CD4-positive, alpha-beta T cell (primary cell): ENCODE data around the gene RUNDC1. TPM values are rescaled to one million over a fixed set of nuclear protein-coding genes. Genes with fewer than 3 reads are reported as not detected.
"Not testable (repeated sequence)": the region's sequence is repeated elsewhere in the genome, so short reads cannot be mapped to it uniquely, and the experiment has no call there.

Experiments used
- ATAC-seq: fragments of 200-7000 bp; cut with Tn5 transposase; one replicate; pipeline ENCODE4 v1.10.0; 2022; ENCODE audit warnings: mild to moderate bottlenecking; ENCODE audit not compliant: poor library complexity
- CTCF ChIA-PET: fragments of 350-600 bp; sonication (Branson Sonifier 250); formaldehyde crosslinking; loops from one replicate; lab custom pipeline; 2021; ENCODE audit warnings: antibody characterized with exemption, inconsistent platforms; lab: Charles Lee
- POLR2A ChIA-PET: fragments of 350-600 bp; sonication (Branson Sonifier 250); formaldehyde crosslinking; loops from one replicate; lab custom pipeline; 2021; ENCODE audit warnings: antibody characterized with exemption, inconsistent platforms; lab: Charles Lee
- DNase-seq, 14 experiments: peaks; one replicate each; pipeline ENCODE4 v3.0.0-alpha.2; 2013 to 2020; ENCODE audit warnings: mixed read lengths in 2 of 14
- H3K27ac ChIP-seq, 2 donors: one replicate each; pipeline versions ENCODE4 v1.5.1 to v1.7.0; 2013; ENCODE audit warnings: low read length in 2 of 2, low read depth in 1 of 2, mild to moderate bottlenecking in 1 of 2
- H3K27me3 ChIP-seq, 2 experiments: 1 replicate in 1 of 2; 2 replicates in 1 of 2; pipeline versions ENCODE4 v1.6.1 to v1.7.0; 2013; ENCODE audit warnings: low read length in 2 of 2, control low read depth in 1 of 2, mild to moderate bottlenecking in 1 of 2, moderate library complexity in 1 of 2; ENCODE audit not compliant: insufficient read depth in 2 of 2, control insufficient read depth in 1 of 2
- H3K36me3 ChIP-seq: one replicate; pipeline ENCODE4 v1.6.1; 2013; ENCODE audit warnings: low read length, control low read depth; ENCODE audit not compliant: insufficient read depth
- H3K4me1 ChIP-seq: one replicate; pipeline ENCODE4 v1.6.1; 2013; ENCODE audit warnings: low read length, control low read depth; ENCODE audit not compliant: insufficient read depth
- H3K4me3 ChIP-seq: one replicate; pipeline ENCODE4 v1.5.1; 2013; ENCODE audit warnings: mild to moderate bottlenecking, low read length, moderate library complexity
- H3K9me3 ChIP-seq, 2 experiments: 1 replicate in 1 of 2; 2 replicates in 1 of 2; pipeline versions ENCODE4 v1.6.1 to v1.7.0; 2013; ENCODE audit warnings: low read length in 2 of 2, mild to moderate bottlenecking in 2 of 2, control low read depth in 1 of 2, moderate library complexity in 1 of 2; ENCODE audit not compliant: control insufficient read depth in 1 of 2, insufficient read depth in 1 of 2
- H3K27ac Mint-ChIP-seq: one replicate; pipeline ENCODE4 v1.8.0; 2020; ENCODE audit warnings: mixed read lengths
- H3K27me3 Mint-ChIP-seq: one replicate; pipeline ENCODE4 v1.8.0; 2021; ENCODE audit warnings: mixed read lengths
- H3K36me3 Mint-ChIP-seq: one replicate; pipeline ENCODE4 v1.8.0; 2021; ENCODE audit warnings: low read depth, mixed read lengths
- H3K4me1 Mint-ChIP-seq: one replicate; pipeline ENCODE4 v1.8.0; 2021; ENCODE audit warnings: low read depth, mixed read lengths
- H3K4me3 Mint-ChIP-seq: one replicate; pipeline ENCODE4 v1.8.0; 2020; ENCODE audit warnings: mild to moderate bottlenecking, mixed read lengths
- H3K9me3 Mint-ChIP-seq: one replicate; pipeline ENCODE4 v1.8.0; 2020; ENCODE audit warnings: mixed read lengths
- intact Hi-C, 2 experiments: fragments of 100-400 bp; cut with DNase I in 1 of 2; cut with micrococcal nuclease in 1 of 2; formaldehyde crosslinking; loops; one replicate each; pipeline versions ENCODE4 v1.15.1 to v1.9.0; 2023 to 2025; cut with DNase I, micrococcal nuclease
- total RNA-seq, 174 experiments: library from RNA in 2 of 174; stranded (reverse) in 2 of 174; gene quantifications; one replicate each; pipeline ENCODE4 v1.2.3 and lab custom pipeline; 2021 to 2026
- TF ChIP-seq, protein P1 (sequence below): fragments of 200-600 bp; IDR thresholded peaks from one replicate; pipeline ENCODE4 v1.8.0; 2022; ENCODE audit warnings: antibody characterized with exemption, mild to moderate bottlenecking

Gene RUNDC1
- total RNA-seq, 2 experiments from 2014 or later, result 11.6 to 11.7 TPM

DNA sequence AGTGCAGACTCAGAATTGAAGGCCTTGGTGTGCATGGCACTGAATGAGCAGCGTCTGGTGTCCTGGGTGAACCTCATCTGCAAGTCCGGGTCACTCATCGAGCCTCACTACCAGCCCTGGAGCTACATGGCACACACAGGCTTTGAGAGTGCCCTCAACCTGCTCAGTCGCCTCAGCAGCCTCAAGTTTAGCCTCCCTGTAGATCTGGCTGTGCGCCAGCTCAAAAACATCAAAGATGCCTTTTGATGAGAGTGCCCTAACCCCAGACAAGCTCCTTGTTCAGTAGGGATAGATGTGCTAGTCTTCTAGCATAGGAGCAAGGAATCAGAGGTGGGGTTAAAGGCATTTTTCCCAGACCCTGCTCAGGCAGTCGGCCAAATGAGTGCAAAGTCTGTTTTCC, 11.1 kb downstream of the RUNDC1 start:
- DNase-seq (no peak), ATAC-seq (no peak)
- Histone ChIP-seq H3K4me1 (no peaks in the 10 kb centered on the region), H3K4me3 (no peak overlapping the region), H3K9me3 (no peaks in the 10 kb centered on the region), H3K27me3 (no peaks in the 10 kb centered on the region), H3K27ac (no peak overlapping the region), H3K36me3 (peaks cover 63% of the 10 kb centered on the region)
- ChIA-PET CTCF (no interaction called here), POLR2A (no interaction called here)
- Mint-ChIP-seq H3K36me3 (peaks cover 62% of the 10 kb centered on the region), H3K4me3 (no peak overlapping the region), H3K9me3 (no peaks in the 10 kb centered on the region), H3K27ac (no peak overlapping the region), H3K27me3 (no peaks in the 10 kb centered on the region), H3K4me1 (no peaks in the 10 kb centered on the region)
- TF ChIP-seq, protein P1, sequence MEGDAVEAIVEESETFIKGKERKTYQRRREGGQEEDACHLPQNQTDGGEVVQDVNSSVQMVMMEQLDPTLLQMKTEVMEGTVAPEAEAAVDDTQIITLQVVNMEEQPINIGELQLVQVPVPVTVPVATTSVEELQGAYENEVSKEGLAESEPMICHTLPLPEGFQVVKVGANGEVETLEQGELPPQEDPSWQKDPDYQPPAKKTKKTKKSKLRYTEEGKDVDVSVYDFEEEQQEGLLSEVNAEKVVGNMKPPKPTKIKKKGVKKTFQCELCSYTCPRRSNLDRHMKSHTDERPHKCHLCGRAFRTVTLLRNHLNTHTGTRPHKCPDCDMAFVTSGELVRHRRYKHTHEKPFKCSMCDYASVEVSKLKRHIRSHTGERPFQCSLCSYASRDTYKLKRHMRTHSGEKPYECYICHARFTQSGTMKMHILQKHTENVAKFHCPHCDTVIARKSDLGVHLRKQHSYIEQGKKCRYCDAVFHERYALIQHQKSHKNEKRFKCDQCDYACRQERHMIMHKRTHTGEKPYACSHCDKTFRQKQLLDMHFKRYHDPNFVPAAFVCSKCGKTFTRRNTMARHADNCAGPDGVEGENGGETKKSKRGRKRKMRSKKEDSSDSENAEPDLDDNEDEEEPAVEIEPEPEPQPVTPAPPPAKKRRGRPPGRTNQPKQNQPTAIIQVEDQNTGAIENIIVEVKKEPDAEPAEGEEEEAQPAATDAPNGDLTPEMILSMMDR, result no peak
- intact Hi-C loops, result loop anchor here (10.0 kb wide), 2 partner anchors 493 to 1023 kb away; partner anchors contain the start of genes DHX8 (in 1 of the 2) and TMEM101 (in 1 of the 2)

GRCh38 chr17:42992872-42993271, 12.5 kb downstream of the RUNDC1 start:
- H3K36me3 ChIP-seq, result peaks cover 51% of the 10 kb centered on the region
- TF ChIP-seq, protein P1, result no peak
- no peak overlapping the region for H3K4me3 ChIP-seq
- Mint-ChIP-seq H3K4me1 (peaks cover 3% of the 10 kb centered on the region), H3K27me3 (no peaks in the 10 kb centered on the region), H3K36me3 (peaks cover 50% of the 10 kb centered on the region), H3K27ac (no peak overlapping the region), H3K4me3 (no peak overlapping the region), H3K9me3 (no peaks in the 10 kb centered on the region)
- DNase-seq (no peak), ATAC-seq (no peak)
- H3K27ac ChIP-seq, result no peak overlapping the region
- ChIA-PET CTCF (no interaction called here), POLR2A (no interaction called here)
- intact Hi-C loops, result loop anchor here (10.0 kb wide), 2 partner anchors 492 to 1022 kb away; partner anchors contain the start of genes DHX8 (in 1 of the 2) and TMEM101 (in 1 of the 2)
- no peaks in the 10 kb centered on the region for H3K27me3 ChIP-seq
- H3K4me1 ChIP-seq, result peaks cover 6% of the 10 kb centered on the region
- H3K9me3 ChIP-seq, result no peaks in the 10 kb centered on the region

DNA sequence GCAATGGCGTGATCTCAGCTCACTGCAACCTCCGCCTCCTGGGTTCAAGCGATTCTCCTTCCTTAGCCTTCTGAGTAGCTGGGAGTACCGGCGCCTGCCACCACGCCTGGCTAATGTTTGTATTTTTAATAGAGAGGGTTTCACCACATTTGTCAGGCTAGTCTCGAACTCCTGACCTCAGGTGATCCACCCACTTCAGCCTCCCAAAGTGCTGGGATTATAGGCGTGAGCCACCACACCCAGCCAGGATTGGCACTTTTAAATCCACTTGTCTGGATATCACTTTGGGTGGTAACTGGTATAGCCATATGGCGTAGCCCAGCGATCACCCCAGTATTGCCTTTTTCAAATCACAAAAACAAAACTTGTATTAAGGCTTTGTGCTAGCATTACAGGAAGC, 13.5 kb downstream of the RUNDC1 start:
- H3K27me3 ChIP-seq, ATAC-seq, POLR2A ChIA-PET, H3K9me3 ChIP-seq, DNase-seq, H3K9me3 Mint-ChIP-seq, H3K4me3 ChIP-seq, CTCF ChIA-PET, H3K4me3 Mint-ChIP-seq, H3K27ac Mint-ChIP-seq, H3K27ac ChIP-seq, H3K27me3 Mint-ChIP-seq: not testable (repeated sequence)
- Mint-ChIP-seq H3K36me3 (peaks cover 50% of the 10 kb centered on the region), H3K4me1 (peaks cover 12% of the 10 kb centered on the region)
- Histone ChIP-seq H3K36me3 (peaks cover 43% of the 10 kb centered on the region), H3K4me1 (peaks cover 11% of the 10 kb centered on the region)
- intact Hi-C loops, result loop anchor here (10.0 kb wide), 2 partner anchors 491 to 1021 kb away; partner anchors contain the start of genes DHX8 (in 1 of the 2) and TMEM101 (in 1 of the 2)
